Measurements from ENCODE around the gene KDM3B. TPM values are rescaled to one million over a fixed set of nuclear protein-coding genes. Genes with fewer than 3 reads are reported as not detected.

KDM3B gene
- total and polyA plus RNA-seq, 9 of the 15 experiments (the other 6 are each of a cell fraction or from before 2014, with no cell fraction given) = 13.8 to 62.8 (median 41.9) TPM

GRCh38 chr5:138336952-138337684 is 15.4 kb upstream of the KDM3B start (continued):
- peak in 1 of 2 experiments; percentile 95; a peak in 2 of 4 replicates for TF ChIP-seq TBL1XR1 (IDR thresholded peaks at IDR 0.05; ENCODE audit: low read length in 2 of 2)
- TF ChIP-seq ZFP1 (CRISPR knock-in tag; IDR thresholded peaks at IDR 0.05) = no peak
- TF ChIP-seq ARID3B (CRISPR knock-in tag; IDR thresholded peaks at IDR 0.05; ENCODE audit: borderline replicate concordance) = no peak
- no peak for TF ChIP-seq POLR2G (IDR thresholded peaks at IDR 0.05; ENCODE audit: low read depth, low read length)
- TF ChIP-seq CCNT2 (IDR thresholded peaks at IDR 0.05; ENCODE audit: borderline replicate concordance, extremely low read depth, insufficient read length, low read depth, low read length) = no peak
- TF ChIP-seq NFRKB (IDR thresholded peaks at IDR 0.05; ENCODE audit: low read depth) = peak; percentile 30; the same call in 1 of the 2 replicates
- TF ChIP-seq NR2F6 (CRISPR knock-in tag; IDR thresholded peaks at IDR 0.05) = no peak
- TF ChIP-seq, protein P1, sequence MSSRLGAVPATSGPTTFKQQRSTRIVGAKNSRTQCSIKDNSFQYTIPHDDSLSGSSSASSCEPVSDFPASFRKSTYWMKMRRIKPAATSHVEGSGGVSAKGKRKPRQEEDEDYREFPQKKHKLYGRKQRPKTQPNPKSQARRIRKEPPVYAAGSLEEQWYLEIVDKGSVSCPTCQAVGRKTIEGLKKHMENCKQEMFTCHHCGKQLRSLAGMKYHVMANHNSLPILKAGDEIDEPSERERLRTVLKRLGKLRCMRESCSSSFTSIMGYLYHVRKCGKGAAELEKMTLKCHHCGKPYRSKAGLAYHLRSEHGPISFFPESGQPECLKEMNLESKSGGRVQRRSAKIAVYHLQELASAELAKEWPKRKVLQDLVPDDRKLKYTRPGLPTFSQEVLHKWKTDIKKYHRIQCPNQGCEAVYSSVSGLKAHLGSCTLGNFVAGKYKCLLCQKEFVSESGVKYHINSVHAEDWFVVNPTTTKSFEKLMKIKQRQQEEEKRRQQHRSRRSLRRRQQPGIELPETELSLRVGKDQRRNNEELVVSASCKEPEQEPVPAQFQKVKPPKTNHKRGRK (tag; IDR thresholded peaks at IDR 0.05) = no peak
- no peak for TF ChIP-seq ETV5 (CRISPR knock-in tag; IDR thresholded peaks at IDR 0.05; ENCODE audit: low read depth)
- TF ChIP-seq ZFPM2 (CRISPR knock-in tag; IDR thresholded peaks at IDR 0.05) = no peak
- peak; percentile 42; the same call in 1 of the 2 replicates for TF ChIP-seq HEY1 (CRISPR knock-in tag; IDR thresholded peaks at IDR 0.05; ENCODE audit: borderline replicate concordance)
- TF ChIP-seq HMG20A (CRISPR knock-in tag; conservative IDR thresholded peaks at IDR 0.05) = no peak
- TF ChIP-seq MIER1 (IDR thresholded peaks at IDR 0.05; ENCODE audit: low read depth) = no peak
- no peak for TF ChIP-seq ZNF277 (CRISPR knock-in tag; IDR thresholded peaks at IDR 0.05; ENCODE audit: borderline replicate concordance)
- TF ChIP-seq MBD2 (IDR thresholded peaks at IDR 0.05; ENCODE audit: borderline replicate concordance, low read depth) = no peak
- no peak for TF ChIP-seq KAT7 (CRISPR knock-in tag; IDR thresholded peaks at IDR 0.05; ENCODE audit: borderline replicate concordance)
- no peak for TF ChIP-seq TCF15 (CRISPR knock-in tag; IDR thresholded peaks at IDR 0.05)
- no peak for TF ChIP-seq IFI16 (CRISPR knock-in tag; IDR thresholded peaks at IDR 0.05)
- TF ChIP-seq NCOA4 (IDR thresholded peaks at IDR 0.05; ENCODE audit: partially characterized antibody) = no peak
- TF ChIP-seq BDP1 (IDR thresholded peaks at IDR 0.05; ENCODE audit: insufficient read depth, insufficient read length) = no peak
- no peak for TF ChIP-seq NELFE (IDR thresholded peaks at IDR 0.05; ENCODE audit: insufficient read depth, insufficient read length)
- TF ChIP-seq, protein P2, sequence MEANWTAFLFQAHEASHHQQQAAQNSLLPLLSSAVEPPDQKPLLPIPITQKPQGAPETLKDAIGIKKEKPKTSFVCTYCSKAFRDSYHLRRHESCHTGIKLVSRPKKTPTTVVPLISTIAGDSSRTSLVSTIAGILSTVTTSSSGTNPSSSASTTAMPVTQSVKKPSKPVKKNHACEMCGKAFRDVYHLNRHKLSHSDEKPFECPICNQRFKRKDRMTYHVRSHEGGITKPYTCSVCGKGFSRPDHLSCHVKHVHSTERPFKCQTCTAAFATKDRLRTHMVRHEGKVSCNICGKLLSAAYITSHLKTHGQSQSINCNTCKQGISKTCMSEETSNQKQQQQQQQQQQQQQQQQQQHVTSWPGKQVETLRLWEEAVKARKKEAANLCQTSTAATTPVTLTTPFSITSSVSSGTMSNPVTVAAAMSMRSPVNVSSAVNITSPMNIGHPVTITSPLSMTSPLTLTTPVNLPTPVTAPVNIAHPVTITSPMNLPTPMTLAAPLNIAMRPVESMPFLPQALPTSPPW (CRISPR knock-in tag; IDR thresholded peaks at IDR 0.05) = peak; percentile 98
- no peak for TF ChIP-seq HLTF (IDR thresholded peaks at IDR 0.05)
